Tibial nerve (tissue), 4 donors: ENCODE results near the gene ERGIC2. TPM values are rescaled to one million over a fixed set of nuclear protein-coding genes. Genes with fewer than 3 reads are reported as not detected.

Source experiments
- DNase-seq, 2 donors: peaks; one replicate each; pipeline ENCODE4 v3.0.0-alpha.2; 2019; ENCODE audit warnings: low spot score in 2 of 2
- H3K27ac ChIP-seq, 4 donors: fragments of 200-600 bp; sonication (generic) in 3 of 4; one replicate each; pipeline ENCODE4 v1.5.1; 2017 to 2019; ENCODE audit warnings: mild to moderate bottlenecking in 1 of 4
- H3K27me3 ChIP-seq, 2 donors: fragments of 200-600 bp; sonication (generic) in 1 of 2; one replicate each; pipeline versions ENCODE4 v1.5.1 to v1.6.0; 2017 to 2019
- H3K36me3 ChIP-seq, 3 donors: fragments of 200-600 bp; sonication (generic); one replicate each; pipeline ENCODE4 v1.5.1; 2018 to 2019
- H3K4me1 ChIP-seq, 4 donors: fragments of 200-600 bp; sonication (generic) in 3 of 4; one replicate each; pipeline ENCODE4 v1.5.1; 2017 to 2019
- H3K4me3 ChIP-seq, 4 donors: fragments of 200-600 bp; sonication (generic) in 3 of 4; one replicate each; pipeline ENCODE4 v1.5.1; 2017 to 2019; ENCODE audit warnings: mild to moderate bottlenecking in 1 of 4, moderate library complexity in 1 of 4
- H3K9me3 ChIP-seq, 4 donors: fragments of 200-600 bp; sonication (generic) in 3 of 4; one replicate each; pipeline ENCODE4 v1.5.1; 2017 to 2019
- EP300 ChIP-seq, 2 donors: sonication (generic); formaldehyde crosslinking; IDR thresholded peaks; one replicate each; pipeline ENCODE4 v1.6.1; 2017; ENCODE audit warnings: antibody characterized with exemption in 2 of 2, mild to moderate bottlenecking in 1 of 2
- POLR2A ChIP-seq, 2 donors: fragments of 450-650 bp; IDR thresholded peaks; one replicate each; pipeline ENCODE4 v1.6.1; 2017; ENCODE audit warnings: antibody characterized with exemption in 2 of 2, mild to moderate bottlenecking in 2 of 2, moderate library complexity in 2 of 2
- WGBS, 2 donors: methylation state at CpG; one replicate each; pipeline ENCODE4 v1.1.5; 2018; 5-methylcytosine and 5-hydroxymethylcytosine counted together
- total RNA-seq, 4 donors: library from RNA; depleted of rRNA; stranded (reverse); fragments of >200 nt; gene quantifications; one replicate each; pipeline ENCODE4 v1.1.0, GENCODE V29; 2016
- TF ChIP-seq, protein P1 (sequence below), 5 experiments: fragments of 200-600 bp in 3 of 5; fragments of 450-650 bp in 2 of 5; sonication (generic) in 3 of 5; IDR thresholded peaks; one replicate each; pipeline ENCODE4 v1.5.1; 2016 to 2019; ENCODE audit warnings: antibody characterized with exemption in 5 of 5, mild to moderate bottlenecking in 3 of 5, moderate library complexity in 2 of 5

The ERGIC2 gene
- total RNA-seq, 4 donors from 2014 or later = 20.7 to 41.1 (median 28.7) TPM

DNA sequence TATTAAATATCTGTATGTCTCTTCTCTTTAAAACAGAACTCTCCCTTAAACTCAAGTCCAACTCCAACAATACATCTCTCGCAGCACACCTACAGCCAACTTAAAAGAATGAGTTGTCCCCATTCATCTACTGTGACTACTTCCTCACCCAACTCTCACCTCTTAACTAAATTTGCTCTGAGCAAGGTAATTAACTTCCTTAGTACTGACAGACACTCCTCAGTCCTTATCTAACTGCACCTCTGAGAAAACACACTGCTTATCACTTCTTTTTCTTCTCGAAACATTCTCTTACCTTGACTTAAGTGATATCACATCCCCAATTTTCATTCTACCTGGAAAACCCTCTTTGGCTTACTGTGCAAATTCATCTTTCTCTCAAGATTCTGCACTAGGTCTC lies 7.0 kb downstream of the ERGIC2 start:
- Histone ChIP-seq H3K27me3 (no peaks in the 10 kb centered on the region), H3K4me3 (no peak overlapping the region), H3K9me3 (no peaks in the 10 kb centered on the region), H3K4me1 (peaks cover 0 to 9% (median 0%) of the 10 kb centered on the region in 4 donors), H3K27ac (no peak overlapping the region), H3K36me3 (peaks cover 0 to 23% (median 0%) of the 10 kb centered on the region in 3 donors)
- TF ChIP-seq, protein P1, sequence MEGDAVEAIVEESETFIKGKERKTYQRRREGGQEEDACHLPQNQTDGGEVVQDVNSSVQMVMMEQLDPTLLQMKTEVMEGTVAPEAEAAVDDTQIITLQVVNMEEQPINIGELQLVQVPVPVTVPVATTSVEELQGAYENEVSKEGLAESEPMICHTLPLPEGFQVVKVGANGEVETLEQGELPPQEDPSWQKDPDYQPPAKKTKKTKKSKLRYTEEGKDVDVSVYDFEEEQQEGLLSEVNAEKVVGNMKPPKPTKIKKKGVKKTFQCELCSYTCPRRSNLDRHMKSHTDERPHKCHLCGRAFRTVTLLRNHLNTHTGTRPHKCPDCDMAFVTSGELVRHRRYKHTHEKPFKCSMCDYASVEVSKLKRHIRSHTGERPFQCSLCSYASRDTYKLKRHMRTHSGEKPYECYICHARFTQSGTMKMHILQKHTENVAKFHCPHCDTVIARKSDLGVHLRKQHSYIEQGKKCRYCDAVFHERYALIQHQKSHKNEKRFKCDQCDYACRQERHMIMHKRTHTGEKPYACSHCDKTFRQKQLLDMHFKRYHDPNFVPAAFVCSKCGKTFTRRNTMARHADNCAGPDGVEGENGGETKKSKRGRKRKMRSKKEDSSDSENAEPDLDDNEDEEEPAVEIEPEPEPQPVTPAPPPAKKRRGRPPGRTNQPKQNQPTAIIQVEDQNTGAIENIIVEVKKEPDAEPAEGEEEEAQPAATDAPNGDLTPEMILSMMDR (IDR thresholded peaks at IDR 0.05) = no peak
- no peak for TF ChIP-seq EP300 (IDR thresholded peaks at IDR 0.05)
- no peak for TF ChIP-seq POLR2A (IDR thresholded peaks at IDR 0.05)
- 92 to 94% methylated on average over 2 of the region's 2 CpGs for WGBS, 2 donors
- no peak for DNase-seq

DNA sequence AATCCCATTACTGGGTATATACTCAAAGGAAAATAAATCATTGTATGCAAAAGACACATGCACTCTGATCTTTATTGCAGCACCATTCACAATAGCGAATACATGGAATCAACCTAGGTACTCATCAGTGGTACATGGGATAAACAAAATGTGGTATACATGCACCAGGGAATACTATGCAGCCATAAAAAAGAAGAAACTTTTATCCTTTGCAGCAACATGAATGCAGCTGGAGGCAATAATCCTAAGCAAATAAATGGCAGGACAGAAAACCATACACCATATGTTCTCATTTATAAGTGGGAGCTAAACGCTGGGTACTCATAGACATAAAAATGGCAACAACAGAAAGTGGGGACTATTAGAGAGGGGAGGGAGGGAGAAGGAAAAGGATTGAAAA lies 15.9 kb downstream of the ERGIC2 start:
- H3K4me1 ChIP-seq = peaks cover 0 to 6% (median 0%) of the 10 kb centered on the region in 4 donors
- H3K36me3 ChIP-seq = peaks cover 0 to 56% (median 4%) of the 10 kb centered on the region in 3 donors
- H3K27me3 ChIP-seq = no peaks in the 10 kb centered on the region
- 94 to 96% methylated on average over 2 of the region's 2 CpGs for WGBS, 2 donors
- no peak overlapping the region for H3K27ac ChIP-seq
- TF ChIP-seq EP300 (IDR thresholded peaks at IDR 0.05) (no peak), POLR2A (IDR thresholded peaks at IDR 0.05) (no peak)
- TF ChIP-seq, protein P1 (IDR thresholded peaks at IDR 0.05) = no peak
- DNase-seq = no peak
- no peak overlapping the region for H3K4me3 ChIP-seq
- H3K9me3 ChIP-seq = no peaks in the 10 kb centered on the region

DNA sequence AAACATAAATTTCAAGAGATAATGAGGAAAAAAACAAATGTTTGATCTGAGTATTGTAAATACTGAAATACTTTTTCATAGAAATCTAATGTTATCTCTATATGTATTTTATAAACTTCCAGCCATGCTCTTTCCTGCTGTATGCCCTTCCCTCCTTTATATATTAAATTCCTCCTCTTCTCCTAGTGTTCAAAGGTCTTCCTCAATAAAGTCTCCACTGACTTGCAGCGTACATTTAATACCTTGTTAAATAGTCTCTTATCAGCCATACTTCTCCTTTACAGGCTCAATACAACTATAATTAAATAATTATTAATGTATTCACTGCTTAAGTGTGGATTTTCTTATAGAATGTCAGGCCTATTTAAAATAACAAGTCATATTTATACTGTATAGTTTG lies 26.0 kb downstream of the ERGIC2 start:
- peaks cover 0 to 53% (median 0%) of the 10 kb centered on the region in 3 donors for H3K36me3 ChIP-seq
- H3K9me3 ChIP-seq = no peaks in the 10 kb centered on the region
- DNase-seq = no peak
- TF ChIP-seq POLR2A (IDR thresholded peaks at IDR 0.05) (no peak), EP300 (IDR thresholded peaks at IDR 0.05) (no peak)
- TF ChIP-seq, protein P1 (IDR thresholded peaks at IDR 0.05) = no peak
- no peak overlapping the region for H3K4me3 ChIP-seq
- no peak overlapping the region for H3K27ac ChIP-seq
- H3K27me3 ChIP-seq = no peaks in the 10 kb centered on the region
- 89 to 93% methylated on average over 1 of the region's 1 CpG for WGBS, 2 donors
- H3K4me1 ChIP-seq = peaks cover 0 to 10% (median 0%) of the 10 kb centered on the region in 4 donors

GRCh38 chr12:29350080-29350479 lies 30.9 kb downstream of the ERGIC2 start:
- TF ChIP-seq EP300 (IDR thresholded peaks at IDR 0.05) (no peak), POLR2A (IDR thresholded peaks at IDR 0.05) (no peak)
- TF ChIP-seq, protein P1 (IDR thresholded peaks at IDR 0.05) = no peak
- DNase-seq = no peak
- Histone ChIP-seq H3K36me3 (peaks cover 0 to 42% (median 0%) of the 10 kb centered on the region in 3 donors), H3K27me3 (no peaks in the 10 kb centered on the region), H3K4me1 (peaks cover 0 to 11% (median 0%) of the 10 kb centered on the region in 4 donors), H3K4me3 (no peak overlapping the region), H3K27ac (no peak overlapping the region), H3K9me3 (no peaks in the 10 kb centered on the region)

GRCh38 chr12:29346769-29347421 lies 34.1 kb downstream of the ERGIC2 start:
- Histone ChIP-seq H3K27me3 (no peaks in the 10 kb centered on the region), H3K36me3 (peaks cover 0 to 50% (median 0%) of the 10 kb centered on the region in 3 donors), H3K4me3 (no peak overlapping the region), H3K27ac (no peak overlapping the region), H3K9me3 (no peaks in the 10 kb centered on the region), H3K4me1 (peaks cover 0 to 11% (median 0%) of the 10 kb centered on the region in 4 donors)
- DNase-seq = no peak
- TF ChIP-seq POLR2A (IDR thresholded peaks at IDR 0.05) = no peak
- TF ChIP-seq, protein P1 (IDR thresholded peaks at IDR 0.05) = no peak
- WGBS, 2 donors = 93 to 98% methylated on average over 3 of the region's 3 CpGs
